SK-N-SH (cell line): ENCODE results near the gene MLANA. TPM values are rescaled to one million over a fixed set of nuclear protein-coding genes. Genes with fewer than 3 reads are reported as not detected.
A peak's percentile ranks its signal among the peaks of the same experiment; 100 is the strongest.

ENCODE experiments used
- CTCF ChIA-PET: fragments of 300-600, 350-600 bp; formaldehyde crosslinking; extraction: SDS; loops from one replicate; lab custom pipeline; 2021; lab: Yijun Ruan, JAX
- POLR2A ChIA-PET: fragments of 350-600 bp; sonication (Branson Sonifier 250); formaldehyde crosslinking; extraction: SDS; loops from one replicate; lab custom pipeline; 2020; ENCODE audit warnings: antibody characterized with exemption, inconsistent platforms; lab: Yijun Ruan, JAX
- DNase-seq: peaks from one replicate; pipeline ENCODE4 v3.0.0; 2012
- H2AFZ ChIP-seq: fragments of 200-600 bp; sonication (generic); 2 replicates; pipeline ENCODE4 v1.8.1; 2016; ENCODE audit warnings: antibody characterized with exemption, mild to moderate bottlenecking, low read depth
- H3F3A ChIP-seq: fragments of 200-600 bp; sonication (generic); replicated peaks from 2 replicates; pipeline ENCODE3; 2016; ENCODE audit warnings: antibody characterized with exemption, mild to moderate bottlenecking; ENCODE audit not compliant: insufficient read depth
- H3K27ac ChIP-seq, 2 experiments: fragments of 200-500 bp in 1 of 2; fragments of 200-600 bp in 1 of 2; sonication (Bioruptor generic) in 1 of 2; sonication (generic), shearing (Covaris generic) in 1 of 2; 2 replicates each; pipeline versions ENCODE4 v1.5.1 to v1.6.1; 2014 to 2016; ENCODE audit warnings: low read depth in 2 of 2, inconsistent platforms in 1 of 2, low read length in 1 of 2, mild to moderate bottlenecking in 1 of 2, mixed read lengths in 1 of 2
- H3K27me3 ChIP-seq: fragments of 200-600 bp; sonication (generic), shearing (Covaris generic); 2 replicates; pipeline ENCODE4 v1.6.1; 2016; ENCODE audit warnings: mixed run types; ENCODE audit not compliant: insufficient read depth
- H3K36me3 ChIP-seq, 2 experiments: fragments of 200-500 bp in 1 of 2; fragments of 200-600 bp in 1 of 2; sonication (Bioruptor generic) in 1 of 2; sonication (generic) in 1 of 2; replicated peaks in 1 of 2; 2 replicates each; pipeline versions ENCODE3 to v1.5.1; 2014 to 2016; ENCODE audit warnings: low read length in 1 of 2, mild to moderate bottlenecking in 1 of 2; ENCODE audit not compliant: insufficient read depth in 2 of 2, control insufficient read depth in 1 of 2
- H3K4me1 ChIP-seq, 2 experiments: fragments of 200-500 bp in 1 of 2; fragments of 200-600 bp in 1 of 2; sonication (Bioruptor generic) in 1 of 2; sonication (generic), shearing (Covaris generic) in 1 of 2; 2 replicates each; pipeline versions ENCODE4 v1.5.1 to v1.6.1; 2014 to 2016; ENCODE audit warnings: low read depth in 1 of 2, low read length in 1 of 2, mixed run types in 1 of 2; ENCODE audit not compliant: insufficient read depth in 2 of 2, control insufficient read depth in 1 of 2
- H3K4me2 ChIP-seq: fragments of 200-600 bp; sonication (generic), shearing (Covaris generic); 2 replicates; pipeline ENCODE4 v1.6.1; 2017; ENCODE audit warnings: mixed run types
- H3K4me3 ChIP-seq, 2 experiments: fragments of 200-500 bp in 1 of 2; fragments of 200-600 bp in 1 of 2; sonication (Bioruptor generic) in 1 of 2; sonication (generic), shearing (Covaris generic) in 1 of 2; 2 replicates each; pipeline versions ENCODE4 v1.5.1 to v1.8.1; 2014 to 2016; ENCODE audit warnings: low read depth in 2 of 2, inconsistent platforms in 1 of 2, low read length in 1 of 2, mild to moderate bottlenecking in 1 of 2, mixed read lengths in 1 of 2, moderate library complexity in 1 of 2
- H3K79me2 ChIP-seq: fragments of 200-600 bp; sonication (generic); 2 replicates; pipeline ENCODE4 v1.8.1; 2017; ENCODE audit warnings: mild to moderate bottlenecking; ENCODE audit not compliant: insufficient read depth
- H3K9ac ChIP-seq: fragments of 200-600 bp; sonication (generic); 2 replicates; pipeline ENCODE4 v1.6.1; 2017; ENCODE audit warnings: mixed run types
- H3K9me2 ChIP-seq: fragments of 200-600 bp; sonication (generic); 2 replicates; pipeline ENCODE4 v1.6.1; 2017; ENCODE audit warnings: mixed run types
- H3K9me3 ChIP-seq: fragments of 200-600 bp; sonication (generic); 2 replicates; pipeline ENCODE4 v1.6.1; 2017; ENCODE audit warnings: mixed run types, mild to moderate bottlenecking, moderate library complexity
- H4K20me1 ChIP-seq: fragments of 200-600 bp; sonication (generic); 2 replicates; pipeline ENCODE4 v1.6.1; 2017; ENCODE audit warnings: mild to moderate bottlenecking, mixed run types; ENCODE audit not compliant: insufficient read depth
- CHD2 ChIP-seq: fragments of 150-350 bp; IDR thresholded peaks from 2 replicates; pipeline ENCODE4 v1.6.1; 2018; ENCODE audit warnings: low read length; ENCODE audit not compliant: partially characterized antibody
- ELF1 ChIP-seq: IDR thresholded peaks from 2 replicates; pipeline ENCODE4 v1.4.0; 2012
- EP300 ChIP-seq, 2 experiments: IDR thresholded peaks; 2 replicates each; pipeline versions ENCODE4 v1.4.0 to v1.6.1; 2012; ENCODE audit warnings: borderline replicate concordance in 1 of 2, low read depth in 1 of 2, low read length in 1 of 2
- EZH2phosphoT487 ChIP-seq: fragments of 200-600 bp; sonication (generic); IDR thresholded peaks from 2 replicates; pipeline ENCODE4 v1.6.1; 2017; ENCODE audit warnings: low read depth, mixed run types, mild to moderate bottlenecking, antibody characterized with exemption, moderate library complexity, borderline replicate concordance
- FOSL2 ChIP-seq: IDR thresholded peaks from 2 replicates; pipeline ENCODE4 v1.4.0; 2012; ENCODE audit warnings: low read depth, mild to moderate bottlenecking, moderate library complexity, borderline replicate concordance
- FOXJ3 ChIP-seq: sonication (generic); formaldehyde crosslinking; IDR thresholded peaks from 2 replicates; pipeline ENCODE4 v1.5.1; 2020; ENCODE audit warnings: mild to moderate bottlenecking, missing genetic modification reagents
- FOXM1 ChIP-seq: IDR thresholded peaks from 2 replicates; pipeline ENCODE4 v1.4.0; 2012; ENCODE audit warnings: low read depth, mild to moderate bottlenecking
- JUND ChIP-seq: IDR thresholded peaks from 2 replicates; pipeline ENCODE4 v1.4.0; 2012
- MEF2A ChIP-seq: IDR thresholded peaks from 2 replicates; pipeline ENCODE4 v1.4.0; 2012; ENCODE audit warnings: low read depth, borderline replicate concordance
- MXI1 ChIP-seq: IDR thresholded peaks from 2 replicates; pipeline ENCODE4 v1.6.1; 2012; ENCODE audit warnings: mild to moderate bottlenecking, low read depth, low read length, improper control_type of control experiment
- NFIC ChIP-seq: IDR thresholded peaks from 2 replicates; pipeline ENCODE4 v1.4.0; 2012; ENCODE audit warnings: borderline replicate concordance
- PBX3 ChIP-seq: IDR thresholded peaks from 2 replicates; pipeline ENCODE4; 2012
- POLR2AphosphoS5 ChIP-seq: IDR thresholded peaks from 2 replicates; pipeline ENCODE4 v1.6.1; 2012; ENCODE audit warnings: low read depth, low read length
- RAD21 ChIP-seq: IDR thresholded peaks from 2 replicates; pipeline ENCODE4 v1.6.1; 2012; ENCODE audit warnings: mild to moderate bottlenecking, low read length
- REST ChIP-seq: IDR thresholded peaks from 2 replicates; pipeline ENCODE4 v1.6.1; 2012; ENCODE audit warnings: mild to moderate bottlenecking, low read depth, low read length, moderate library complexity
- RXRA ChIP-seq: IDR thresholded peaks from 2 replicates; pipeline ENCODE4 v1.4.0; 2012; ENCODE audit warnings: low read depth, mild to moderate bottlenecking, borderline replicate concordance
- SIN3A ChIP-seq: IDR thresholded peaks from 2 replicates; pipeline ENCODE4 v1.6.1; 2012; ENCODE audit warnings: low read depth, mild to moderate bottlenecking, low read length, moderate library complexity, borderline replicate concordance
- SMC3 ChIP-seq: IDR thresholded peaks from 2 replicates; pipeline ENCODE4 v1.6.1; 2012; ENCODE audit warnings: low read depth, low read length, improper control_type of control experiment
- TCF12 ChIP-seq: IDR thresholded peaks from 2 replicates; pipeline ENCODE4 v1.4.0; 2012
- TEAD4 ChIP-seq: IDR thresholded peaks from 2 replicates; pipeline ENCODE4 v1.4.0; 2012; ENCODE audit warnings: mild to moderate bottlenecking, borderline replicate concordance; ENCODE audit not compliant: insufficient read depth
- YY1 ChIP-seq: IDR thresholded peaks from 2 replicates; pipeline ENCODE4 v1.4.0; 2012; ENCODE audit warnings: low read depth, mild to moderate bottlenecking
- ZBTB33 ChIP-seq: IDR thresholded peaks from 2 replicates; pipeline ENCODE4 v1.4.0; 2012; ENCODE audit warnings: low read depth, borderline replicate concordance
- WGBS: methylation state at CpG from one replicate; pipeline ENCODE4 v1.1.6; 2017; ENCODE audit warnings: low lambda C conversion rate; 5-methylcytosine and 5-hydroxymethylcytosine counted together
- polyA plus RNA-seq, 3 experiments: library from polyadenylated mRNA; depleted of rRNA; stranded (reverse); fragments of >200 nt; gene quantifications; 2 replicates each; pipeline ENCODE4 v1.2.3, GENCODE V29; 2012

MLANA gene
- polyA plus RNA-seq, 1 of the 3 experiments (the other 2 are of a cell fraction): not detected

GRCh38 chr9:5876711-5877110, 14.0 kb upstream of the MLANA start:
- no peak for DNase-seq
- Histone ChIP-seq H2AFZ (no peak overlapping the region), H3K9me2 (no peaks in the 10 kb centered on the region), H3K4me3 (no peak overlapping the region), H3F3A (peaks cover 16% of the 10 kb centered on the region), H3K4me1 (peaks cover 0 to 3% of the 10 kb centered on the region in 2 experiments; a peak in 2 of 4 replicates), H4K20me1 (no peaks in the 10 kb centered on the region), H3K27me3 (no peaks in the 10 kb centered on the region), H3K9ac (no peak overlapping the region), H3K79me2 (no peaks in the 10 kb centered on the region), H3K36me3 (no peaks in the 10 kb centered on the region), H3K9me3 (no peaks in the 10 kb centered on the region), H3K27ac (no peak overlapping the region), H3K4me2 (no peak overlapping the region)
- POLR2A ChIA-PET: no interaction called here
- TF ChIP-seq FOXM1: no peak
- no peak for TF ChIP-seq CHD2
- TF ChIP-seq MXI1: no peak
- TF ChIP-seq POLR2AphosphoS5: no peak
- no peak for TF ChIP-seq TEAD4
- no peak for TF ChIP-seq EP300 (IDR thresholded peaks at IDR 0.05; ENCODE audit: borderline replicate concordance in 1 of 2, low read depth in 1 of 2, low read length in 1 of 2)
- no peak for TF ChIP-seq FOXJ3
- no peak for TF ChIP-seq JUND
- TF ChIP-seq YY1: no peak
- no peak for TF ChIP-seq RXRA
- no peak for TF ChIP-seq ZBTB33
- no peak for TF ChIP-seq ELF1
- no peak for TF ChIP-seq RAD21
- no peak for TF ChIP-seq SMC3
- no peak for TF ChIP-seq TCF12
- no peak for TF ChIP-seq SIN3A
- CTCF ChIA-PET: no interaction called here
- WGBS: 98% methylated on average over 6 of the region's 7 CpGs

GRCh38 chr9:5879419-5880181, 11.1 kb upstream of the MLANA start:
- H3K9me3 ChIP-seq: no peaks in the 10 kb centered on the region
- POLR2A ChIA-PET: no interaction called here
- H2AFZ ChIP-seq: peak overlapping the region; percentile 77
- H3F3A ChIP-seq: peaks cover 16% of the 10 kb centered on the region
- peak overlapping the region in 1 of 2 experiments; percentile 21; a peak in 1 of 4 replicates for H3K4me3 ChIP-seq
- no peaks in the 10 kb centered on the region for H3K27me3 ChIP-seq
- H3K9ac ChIP-seq: peak overlapping the region; percentile 51; the same call in 1 of the 2 replicates
- CTCF ChIA-PET: interaction anchor here (0.8 to 1.5 kb wide), 5 partner anchors 8 to 175 kb away, joined by 3 to 5 read pairs (median 3); partner anchors contain the start of gene ERMP1
- H3K9me2 ChIP-seq: no peaks in the 10 kb centered on the region
- peaks cover 0 to 3% of the 10 kb centered on the region in 2 experiments; a peak in 2 of 4 replicates for H3K4me1 ChIP-seq
- H3K27ac ChIP-seq: peak overlapping the region in 1 of 2 experiments; percentile 95; a peak in 2 of 4 replicates
- H4K20me1 ChIP-seq: no peaks in the 10 kb centered on the region
- peak overlapping the region; percentile 56 for H3K4me2 ChIP-seq
- peak; percentile 17 for DNase-seq
- no peaks in the 10 kb centered on the region for H3K79me2 ChIP-seq
- H3K36me3 ChIP-seq: no peaks in the 10 kb centered on the region
- 40% methylated on average over 9 of the region's 10 CpGs for WGBS
- TF ChIP-seq JUND (peak; percentile 97), TCF12 (peak; percentile 81), FOXM1 (0 out of 2 replicates have a peak, but pooled peaks have one; percentile 19), EZH2phosphoT487 (no peak), PBX3 (peak; percentile 86), REST (no peak), TEAD4 (peak; percentile 82), MEF2A (peak; percentile 49; the same call in 1 of the 2 replicates), FOSL2 (peak; percentile 93), NFIC (peak; percentile 48), RAD21 (no peak)
